Stomach (tissue), 4 donors: ENCODE data around the gene C2orf92.

Experiments
- CTCF ChIP-seq, 7 experiments: fragments of 450-650 bp in 4 of 7; fragments of 200-600 bp in 3 of 7; sonication (generic) in 3 of 7; IDR thresholded peaks; one replicate each; pipeline ENCODE4 v1.5.1; 2016 to 2019; ENCODE audit warnings: antibody characterized with exemption in 7 of 7, control low read depth in 2 of 7, mild to moderate bottlenecking in 1 of 7
- EP300 ChIP-seq: sonication (generic); formaldehyde crosslinking; IDR thresholded peaks from one replicate; pipeline ENCODE4 v1.6.1; 2017; ENCODE audit warnings: antibody characterized with exemption
- POLR2A ChIP-seq, 4 donors: fragments of 450-650 bp; IDR thresholded peaks; one replicate each; pipeline ENCODE4 v1.6.1; 2016; ENCODE audit warnings: antibody characterized with exemption in 4 of 4, control low read depth in 2 of 4, mild to moderate bottlenecking in 1 of 4, moderate library complexity in 1 of 4
- POLR2AphosphoS5 ChIP-seq, 3 donors: sonication (generic); formaldehyde crosslinking; IDR thresholded peaks; one replicate each; pipeline ENCODE4 v1.6.1; 2016; ENCODE audit warnings: antibody characterized with exemption in 3 of 3

DNA sequence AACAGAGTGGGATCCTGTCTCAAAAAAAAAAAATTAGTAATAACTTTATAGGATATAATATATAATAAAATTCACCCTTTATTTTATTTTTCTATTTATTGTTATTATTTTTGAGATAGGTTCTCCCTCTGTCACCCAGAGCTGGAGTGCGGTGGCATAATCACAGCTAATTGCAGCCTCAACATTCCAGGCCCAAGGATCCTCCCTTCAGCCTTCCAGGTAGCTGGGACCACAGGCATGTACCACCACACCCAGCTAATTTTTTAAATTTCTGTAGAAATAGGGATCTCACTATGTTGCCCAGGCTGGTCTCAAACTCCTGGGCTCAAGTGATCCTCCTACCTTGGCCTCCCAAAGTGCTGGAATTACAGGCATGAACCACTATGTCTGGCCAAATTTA, 958 bp downstream of the C2orf92 start:
- TF ChIP-seq CTCF (IDR thresholded peaks at IDR 0.05): no peak
- TF ChIP-seq POLR2A (IDR thresholded peaks at IDR 0.05): no peak
- no peak for TF ChIP-seq POLR2AphosphoS5 (IDR thresholded peaks at IDR 0.05)
- TF ChIP-seq EP300: no peak
